Cardiac septum (tissue), 1 donor: ENCODE results near the gene PGD. TPM values are rescaled to one million over a fixed set of nuclear protein-coding genes. Genes with fewer than 3 reads are reported as not detected.

Source experiments
- DNase-seq: peaks from one replicate; pipeline ENCODE4 v3.0.0-alpha.2; 2020; ENCODE audit warnings: low spot score
- intact Hi-C: fragments of 100-400 bp; cut with DNase I; formaldehyde crosslinking; loops from one replicate; pipeline ENCODE4 v1.14.0; 2022
- total RNA-seq: library from RNA; stranded (reverse); fragmentation: NEBNext Ultra II Directional; extraction: Animal tissue kit (Norgen Biotek cat#: 25700); gene quantifications from one replicate; pipeline ENCODE4 v1.2.1, GENCODE V29; 2021
- donor health status: DM: no; HTN: no; CAD: no.

PGD gene
- total RNA-seq, 1 donor from 2014 or later, result 26.4 TPM

GRCh38 chr1:10430216-10431069 lies 31.6 kb downstream of the PGD start, which contains the start of gene CENPS:
TSS of gene CENPS (plus strand) at chr1:10430433. CDS start at chr1:10430518, 85 bp downstream.
- intact Hi-C loops, result loop anchor here (2.0 kb wide), 3 partner anchors 32 to 64 kb away; partner anchors contain the start of genes PEX14 and PGD
- peak; percentile 94 for DNase-seq

- intact Hi-C loops, result loop anchor here (2.0 kb wide), 3 partner anchors 32 to 64 kb away; partner anchors contain the start of genes PEX14 and PGD
- no peak for DNase-seq
Observed at GRCh38 chr1:10431070-10431730, 32.3 kb downstream of the PGD start.

- intact Hi-C loops, result no loop called here
- no peak for DNase-seq
Observed at GRCh38 chr1:10432910-10433700, 34.2 kb downstream of the PGD start.

GRCh38 chr1:10433790-10434189 lies 34.9 kb downstream of the PGD start:
- intact Hi-C loops, result no loop called here
- no peak for DNase-seq

GRCh38 chr1:10434590-10434989 lies 35.7 kb downstream of the PGD start:
- DNase-seq, result no peak
- intact Hi-C loops, result no loop called here

GRCh38 chr1:10437052-10437451 lies 38.2 kb downstream of the PGD start:
- intact Hi-C loops, result no loop called here
- no peak for DNase-seq

GRCh38 chr1:10438677-10439163 lies 39.9 kb downstream of the PGD start:
- no peak for DNase-seq
- intact Hi-C loops, result no loop called here

GRCh38 chr1:10440305-10440704 lies 41.4 kb downstream of the PGD start:
- no peak for DNase-seq
- intact Hi-C loops, result no loop called here

GRCh38 chr1:10440794-10441193 lies 41.9 kb downstream of the PGD start:
- intact Hi-C loops, result no loop called here
- DNase-seq, result no peak

- intact Hi-C loops, result no loop called here
- DNase-seq, result no peak
Observed at GRCh38 chr1:10444248-10444647, 45.4 kb downstream of the PGD start.

- DNase-seq, result no peak
- intact Hi-C loops, result no loop called here
Observed at GRCh38 chr1:10444795-10445397, 46.0 kb downstream of the PGD start.

- DNase-seq, result no peak
- intact Hi-C loops, result no loop called here
Observed at GRCh38 chr1:10446790-10447422, 48.0 kb downstream of the PGD start.

- no peak for DNase-seq
- intact Hi-C loops, result no loop called here
Observed at GRCh38 chr1:10449751-10450150, 50.9 kb downstream of the PGD start, which contains the start of gene CORT. TSS of gene CORT (plus strand) at chr1:10450031. CDS start at chr1:10450224, 193 bp downstream.

- no peak for DNase-seq
- intact Hi-C loops, result no loop called here
Observed at GRCh38 chr1:10450156-10450814, 51.4 kb downstream of the PGD start.

GRCh38 chr1:10450836-10451235 lies 52.0 kb downstream of the PGD start:
- DNase-seq, result no peak
- intact Hi-C loops, result no loop called here

- DNase-seq, result no peak
- intact Hi-C loops, result no loop called here
Observed at GRCh38 chr1:10451287-10451686, 52.4 kb downstream of the PGD start.

GRCh38 chr1:10456048-10456447 lies 57.2 kb downstream of the PGD start:
- DNase-seq, result no peak

GRCh38 chr1:10456661-10457060 lies 57.8 kb downstream of the PGD start:
- DNase-seq, result no peak
- intact Hi-C loops, result no loop called here

More at GRCh38 chr1:10456048-10456447, 57.2 kb downstream of the PGD start:
- intact Hi-C loops, result no loop called here
